Measurements from ENCODE around the gene RUSC2. TPM values are rescaled to one million over a fixed set of nuclear protein-coding genes. Genes with fewer than 3 reads are reported as not detected.
A peak's percentile ranks its signal among the peaks of the same experiment; 100 is the strongest.

RUSC2 gene
- total RNA-seq, 6 donors from 2014 or later, result 16.0 to 42.7 (median 28.0) TPM

- peaks cover 20 to 35% (median 23%) of the 10 kb centered on the region in 4 donors for H3K4me1 ChIP-seq
- no peak overlapping the region for H3K4me3 ChIP-seq
- WGBS, 2 donors, result 20 to 27% methylated on average over 3 of the region's 3 CpGs
Observed at GRCh38 chr9:35510754-35511428, 21.0 kb downstream of the RUSC2 start.

GRCh38 chr9:35511453-35511852, 21.5 kb downstream of the RUSC2 start:
- no peaks in the 10 kb centered on the region for H3K36me3 ChIP-seq
- no peak for DNase-seq
- H3K9me3 ChIP-seq, result no peaks in the 10 kb centered on the region
- TF ChIP-seq CTCF (IDR thresholded peaks at IDR 0.05) (no peak), EP300 (IDR thresholded peaks at IDR 0.05) (no peak), POLR2A (IDR thresholded peaks at IDR 0.05) (no peak)
- WGBS, 2 donors, result 33 to 44% methylated on average over 1 of the region's 1 CpG
- no peaks in the 10 kb centered on the region for H3K27me3 ChIP-seq
- no peak overlapping the region for H3K4me3 ChIP-seq
- H3K27ac ChIP-seq, result peak overlapping the region; percentile 67 to 85 (median 72)
- peaks cover 24 to 40% (median 27%) of the 10 kb centered on the region in 4 donors for H3K4me1 ChIP-seq
- ATAC-seq (ENCODE audit: low FRiP score in 2 of 2), result no peak

More at GRCh38 chr9:35510754-35511428, 21.0 kb downstream of the RUSC2 start:
- no peaks in the 10 kb centered on the region for H3K36me3 ChIP-seq
- no peak for TF ChIP-seq EP300 (IDR thresholded peaks at IDR 0.05)
- TF ChIP-seq CTCF (IDR thresholded peaks at IDR 0.05), result peak in 3 of 6 experiments; percentile 15 to 34 (median 31)
- peak; percentile 25 to 61 for TF ChIP-seq POLR2AphosphoS5 (IDR thresholded peaks at IDR 0.05)
- TF ChIP-seq POLR2A (IDR thresholded peaks at IDR 0.05), result no peak
- no peaks in the 10 kb centered on the region for H3K27me3 ChIP-seq
- DNase-seq (peak in 1 of 2 donors; percentile 52), ATAC-seq (ENCODE audit: low FRiP score in 2 of 2) (peak; percentile 93 to 96)
- peak overlapping the region; percentile 67 to 85 (median 72) for H3K27ac ChIP-seq
- H3K9me3 ChIP-seq, result no peaks in the 10 kb centered on the region

DNA sequence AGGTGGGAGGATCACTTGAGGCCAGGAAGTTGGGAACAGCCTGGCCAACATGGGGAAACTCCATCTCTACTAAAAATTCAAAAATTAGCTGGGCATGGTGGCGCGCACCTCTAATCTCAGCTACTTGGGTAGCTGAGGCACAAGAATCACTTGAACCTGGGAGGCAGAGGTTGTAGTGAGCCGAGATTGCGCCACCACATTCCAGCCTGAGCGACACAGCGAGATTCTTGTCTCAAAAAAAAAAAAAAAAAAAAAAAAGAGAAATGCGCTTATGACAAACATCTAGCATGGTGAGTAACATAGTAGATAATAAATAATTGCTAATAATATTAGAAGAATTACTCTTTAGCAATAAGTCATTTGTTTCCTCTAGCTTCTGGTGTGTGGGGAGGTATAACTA, 25.9 kb downstream of the RUSC2 start:
- H3K27ac ChIP-seq, result peak overlapping the region in 1 of 4 donors; percentile 7
- peak in 1 of 2 donors; percentile 69 for DNase-seq
- TF ChIP-seq EP300 (IDR thresholded peaks at IDR 0.05) (no peak), CTCF (IDR thresholded peaks at IDR 0.05) (no peak), POLR2AphosphoS5 (IDR thresholded peaks at IDR 0.05) (no peak), POLR2A (IDR thresholded peaks at IDR 0.05) (no peak)
- 58 to 68% methylated on average over 7 of the region's 7 CpGs for WGBS, 2 donors
- H3K4me3 ChIP-seq, result no peak overlapping the region
- no peak for ATAC-seq (ENCODE audit: low FRiP score in 2 of 2)
- no peaks in the 10 kb centered on the region for H3K36me3 ChIP-seq
- H3K9me3 ChIP-seq, result no peaks in the 10 kb centered on the region
- no peaks in the 10 kb centered on the region for H3K27me3 ChIP-seq
- peaks cover 47 to 71% (median 57%) of the 10 kb centered on the region in 4 donors for H3K4me1 ChIP-seq

DNA sequence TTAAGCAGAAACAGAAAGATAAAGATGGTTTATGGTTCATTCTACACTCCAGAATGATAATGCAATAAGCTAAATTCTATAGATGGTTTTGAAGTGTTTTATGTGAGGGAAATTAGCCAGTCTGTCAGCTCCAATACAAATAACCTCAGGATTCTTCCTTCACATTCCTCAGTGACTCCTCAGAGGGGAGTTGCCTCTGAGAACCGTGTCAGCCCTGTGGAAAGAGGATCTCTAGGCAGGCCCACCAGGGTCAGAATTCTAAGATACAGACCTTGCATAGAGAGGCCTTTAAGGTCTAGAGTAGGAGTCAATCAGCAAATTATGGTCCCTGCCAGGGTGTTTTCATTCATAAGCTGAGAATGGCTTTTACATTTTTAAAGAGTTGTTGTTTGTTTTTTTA, 26.6 kb downstream of the RUSC2 start:
- H3K9me3 ChIP-seq, result no peaks in the 10 kb centered on the region
- H3K4me1 ChIP-seq, result peaks cover 41 to 68% (median 50%) of the 10 kb centered on the region in 4 donors
- H3K4me3 ChIP-seq, result no peak overlapping the region
- WGBS, 2 donors, result 36 to 44% methylated on average over 1 of the region's 1 CpG
- peak overlapping the region in 3 of 4 donors; percentile 7 to 87 (median 59) for H3K27ac ChIP-seq
- ATAC-seq (ENCODE audit: low FRiP score in 2 of 2), result peak in 1 of 2 donors; percentile 72
- H3K27me3 ChIP-seq, result no peaks in the 10 kb centered on the region
- TF ChIP-seq POLR2A (IDR thresholded peaks at IDR 0.05), result no peak
- TF ChIP-seq POLR2AphosphoS5 (IDR thresholded peaks at IDR 0.05), result no peak
- no peak for TF ChIP-seq EP300 (IDR thresholded peaks at IDR 0.05)
- TF ChIP-seq CTCF (IDR thresholded peaks at IDR 0.05), result no peak
- H3K36me3 ChIP-seq, result no peaks in the 10 kb centered on the region
- DNase-seq, result no peak

GRCh38 chr9:35517131-35517530, 27.2 kb downstream of the RUSC2 start:
- H3K9me3 ChIP-seq, result no peaks in the 10 kb centered on the region
- TF ChIP-seq CTCF (IDR thresholded peaks at IDR 0.05) (no peak), POLR2AphosphoS5 (IDR thresholded peaks at IDR 0.05) (no peak), EP300 (IDR thresholded peaks at IDR 0.05) (no peak), POLR2A (IDR thresholded peaks at IDR 0.05) (no peak)
- no peak overlapping the region for H3K4me3 ChIP-seq
- H3K27me3 ChIP-seq, result no peaks in the 10 kb centered on the region
- ATAC-seq (ENCODE audit: low FRiP score in 2 of 2) (no peak), DNase-seq (no peak)
- H3K4me1 ChIP-seq, result peaks cover 35 to 67% (median 43%) of the 10 kb centered on the region in 4 donors
- 65 to 83% methylated on average over 2 to 3 of the region's 3 CpGs for WGBS, 2 donors
- no peaks in the 10 kb centered on the region for H3K36me3 ChIP-seq
- peak overlapping the region; percentile 59 to 87 (median 75) for H3K27ac ChIP-seq

Measured in upper lobe of left lung (tissue), 6 donors.